ENCODE measurements around the gene CERS6. TPM values are rescaled to one million over a fixed set of nuclear protein-coding genes. Genes with fewer than 3 reads are reported as not detected.
A peak's percentile ranks its signal among the peaks of the same experiment; 100 is the strongest.

Gene CERS6
- total and polyA plus RNA-seq, 4 donors = 4.2 to 20.4 (median 10.1) TPM

- Histone ChIP-seq H3K9me3 (ENCODE audit: control insufficient read depth in 4 of 4, low read length in 3 of 4) (no peaks in the 10 kb centered on the region), H3K36me3 (ENCODE audit: control insufficient read depth in 4 of 4, insufficient read depth in 3 of 4, low read depth in 1 of 4, low read length in 3 of 4) (peaks cover 0 to 1% (median 0%) of the 10 kb centered on the region in 4 donors), H3K9ac (ENCODE audit: low read depth in 1 of 2, low read length in 2 of 2) (no peak overlapping the region), H3K27me3 (ENCODE audit: control insufficient read depth in 4 of 4, insufficient read depth in 4 of 4, low read length in 3 of 4) (no peaks in the 10 kb centered on the region), H3K4me3 (ENCODE audit: low read depth in 1 of 3, low read length in 3 of 3) (no peak overlapping the region), H3K4me1 (ENCODE audit: control insufficient read depth in 4 of 4, insufficient read depth in 4 of 4, low read length in 3 of 4) (no peaks in the 10 kb centered on the region), H3K27ac (ENCODE audit: low read depth in 1 of 2, low read length in 2 of 2) (no peak overlapping the region)
- 81% methylated on average over 1 of the region's 1 CpG for WGBS
- TF ChIP-seq NR2F2 (IDR thresholded peaks at IDR 0.05) = peak; percentile 20
- TF ChIP-seq FOXA2 (IDR thresholded peaks at IDR 0.05) = no peak
- no peak for DNase-seq (ENCODE audit: low spot score)
These were observed 177.1 kb downstream of the CERS6 start for GRCh38 chr2:168633200-168633599.

- Histone ChIP-seq H3K4me3 (ENCODE audit: low read depth in 1 of 3, low read length in 3 of 3) (no peak overlapping the region), H3K27me3 (ENCODE audit: control insufficient read depth in 4 of 4, insufficient read depth in 4 of 4, low read length in 3 of 4) (no peaks in the 10 kb centered on the region), H3K27ac (ENCODE audit: low read depth in 1 of 2, low read length in 2 of 2) (no peak overlapping the region), H3K4me1 (ENCODE audit: control insufficient read depth in 4 of 4, insufficient read depth in 4 of 4, low read length in 3 of 4) (no peaks in the 10 kb centered on the region), H3K9me3 (ENCODE audit: control insufficient read depth in 4 of 4, low read length in 3 of 4) (no peaks in the 10 kb centered on the region), H3K36me3 (ENCODE audit: control insufficient read depth in 4 of 4, insufficient read depth in 3 of 4, low read depth in 1 of 4, low read length in 3 of 4) (peaks cover 0 to 1% (median 0%) of the 10 kb centered on the region in 4 donors), H3K9ac (ENCODE audit: low read depth in 1 of 2, low read length in 2 of 2) (no peak overlapping the region)
- TF ChIP-seq NR2F2 (IDR thresholded peaks at IDR 0.05) = no peak
- no peak for TF ChIP-seq YY1 (IDR thresholded peaks at IDR 0.05)
- no peak for TF ChIP-seq FOXA2 (IDR thresholded peaks at IDR 0.05)
- TF ChIP-seq REST (IDR thresholded peaks at IDR 0.05) = no peak
- no peak for TF ChIP-seq TAF1 (conservative IDR thresholded peaks at IDR 0.05)
- TF ChIP-seq HNF4A (conservative IDR thresholded peaks at IDR 0.05) = no peak
- no peak for TF ChIP-seq RXRA (IDR thresholded peaks at IDR 0.05)
- no peak for DNase-seq (ENCODE audit: low spot score)
- 92% methylated on average over 1 of the region's 1 CpG for WGBS
These were observed 177.8 kb downstream of the CERS6 start for GRCh38 chr2:168633895-168634294.

GRCh38 chr2:168635065-168635577, 179.0 kb downstream of the CERS6 start:
- H3K4me1 ChIP-seq (ENCODE audit: control insufficient read depth in 4 of 4, insufficient read depth in 4 of 4, low read length in 3 of 4) = no peaks in the 10 kb centered on the region
- H3K27ac ChIP-seq (ENCODE audit: low read depth in 1 of 2, low read length in 2 of 2) = no peak overlapping the region
- DNase-seq (ENCODE audit: low spot score) = no peak
- 68% methylated on average over 3 of the region's 3 CpGs for WGBS
- no peak overlapping the region for H3K4me3 ChIP-seq (ENCODE audit: low read depth in 1 of 3, low read length in 3 of 3)
- H3K9me3 ChIP-seq (ENCODE audit: control insufficient read depth in 4 of 4, low read length in 3 of 4) = no peaks in the 10 kb centered on the region
- H3K36me3 ChIP-seq (ENCODE audit: control insufficient read depth in 4 of 4, insufficient read depth in 3 of 4, low read depth in 1 of 4, low read length in 3 of 4) = peaks cover 0 to 1% (median 0%) of the 10 kb centered on the region in 4 donors
- no peak overlapping the region for H3K9ac ChIP-seq (ENCODE audit: low read depth in 1 of 2, low read length in 2 of 2)
- no peaks in the 10 kb centered on the region for H3K27me3 ChIP-seq (ENCODE audit: control insufficient read depth in 4 of 4, insufficient read depth in 4 of 4, low read length in 3 of 4)
- TF ChIP-seq TAF1 (conservative IDR thresholded peaks at IDR 0.05) (no peak), MAX (IDR thresholded peaks at IDR 0.05) (no peak), JUND (IDR thresholded peaks at IDR 0.05) (no peak), HNF4G (IDR thresholded peaks at IDR 0.05) (no peak), NR2F2 (IDR thresholded peaks at IDR 0.05) (peak; percentile 54), REST (IDR thresholded peaks at IDR 0.05) (no peak), SP1 (IDR thresholded peaks at IDR 0.05) (peak; percentile 21), YY1 (IDR thresholded peaks at IDR 0.05) (no peak), HNF4A (conservative IDR thresholded peaks at IDR 0.05) (no peak), RXRA (IDR thresholded peaks at IDR 0.05) (peak in 1 of 2 donors; percentile 37), ATF3 (IDR thresholded peaks at IDR 0.05) (no peak), EGR1 (IDR thresholded peaks at IDR 0.05; ENCODE audit: low read depth in 2 of 2) (peak in 1 of 2 donors; percentile 14), CTCF (IDR thresholded peaks at IDR 0.05; ENCODE audit: low read depth, low read length, missing input control) (no peak), GABPA (IDR thresholded peaks at IDR 0.05 in 1 of 2, conservative IDR thresholded peaks at IDR 0.05 in 1 of 2) (no peak), FOXA1 (IDR thresholded peaks at IDR 0.05) (no peak)

Data from liver (tissue), 9 donors.